HUES48 (cell line): ENCODE measurements around the gene ARL5C.

ENCODE experiments used
- H3K27ac ChIP-seq: one replicate; pipeline ENCODE4 v1.7.0; 2013; ENCODE audit warnings: low read depth, low read length, inconsistent platforms
- H3K27me3 ChIP-seq: 2 replicates; pipeline ENCODE4 v1.6.1; 2013; ENCODE audit warnings: mild to moderate bottlenecking, low read length; ENCODE audit not compliant: control insufficient read depth, insufficient read depth
- H3K36me3 ChIP-seq: 2 replicates; pipeline ENCODE4 v1.6.1; 2013; ENCODE audit warnings: low read length; ENCODE audit not compliant: control insufficient read depth, insufficient read depth
- H3K4me1 ChIP-seq: 2 replicates; pipeline ENCODE4 v1.6.1; 2013; ENCODE audit warnings: mild to moderate bottlenecking, low read length; ENCODE audit not compliant: control insufficient read depth, insufficient read depth
- H3K4me3 ChIP-seq: 2 replicates; pipeline ENCODE4 v1.5.1; 2013; ENCODE audit warnings: mild to moderate bottlenecking, low read depth, low read length
- H3K9ac ChIP-seq: 2 replicates; pipeline ENCODE4 v1.6.1; 2013; ENCODE audit warnings: mild to moderate bottlenecking, low read depth, low read length, moderate library complexity
- H3K9me3 ChIP-seq: 2 replicates; pipeline ENCODE4 v1.6.1; 2013; ENCODE audit warnings: low read length; ENCODE audit not compliant: control insufficient read depth, insufficient read depth

The ARL5C gene

DNA sequence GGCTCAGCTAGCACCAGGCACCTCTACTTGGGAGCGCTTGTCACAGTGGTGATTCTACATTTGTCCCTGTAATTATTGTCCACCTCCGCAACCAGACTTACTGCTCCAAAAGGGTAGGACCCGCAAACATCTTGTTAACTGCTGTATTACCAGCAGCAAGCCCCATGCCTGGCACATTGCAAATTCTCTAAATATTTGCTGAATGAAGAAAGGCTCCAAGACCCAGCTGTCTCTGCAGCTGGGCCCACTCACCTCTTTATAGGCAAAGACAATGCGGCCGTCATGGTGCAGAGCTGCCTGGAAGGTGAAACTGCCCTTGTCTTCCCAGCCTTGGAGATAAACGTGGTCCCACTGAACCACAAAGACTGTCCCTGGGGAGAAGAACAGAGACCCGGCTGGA is 58.8 kb downstream of the ARL5C start:
- Histone ChIP-seq H3K27me3 (no peaks in the 10 kb centered on the region), H3K27ac (no peak overlapping the region), H3K36me3 (no peaks in the 10 kb centered on the region), H3K9me3 (no peaks in the 10 kb centered on the region), H3K9ac (no peak overlapping the region), H3K4me3 (no peak overlapping the region), H3K4me1 (no peaks in the 10 kb centered on the region)
